Raji (cell line): Measurements from ENCODE around the gene LIMS1.

Source experiments
- POLR2A ChIP-seq: IDR thresholded peaks from 2 replicates; pipeline ENCODE4 v1.6.1; 2011; ENCODE audit warnings: low read depth, low read length, control low read depth; ENCODE audit not compliant: insufficient read depth

The LIMS1 gene

GRCh38 chr2:108575132-108575966 is 41.1 kb downstream of the LIMS1 start:
- TF ChIP-seq POLR2A, result no peak

GRCh38 chr2:108577099-108577498 is 42.8 kb downstream of the LIMS1 start:
- no peak for TF ChIP-seq POLR2A

GRCh38 chr2:108579623-108580022 is 45.4 kb downstream of the LIMS1 start:
- no peak for TF ChIP-seq POLR2A

GRCh38 chr2:108580050-108580449 is 45.8 kb downstream of the LIMS1 start:
- no peak for TF ChIP-seq POLR2A

GRCh38 chr2:108583903-108584520 is 49.7 kb downstream of the LIMS1 start:
- no peak for TF ChIP-seq POLR2A

- TF ChIP-seq POLR2A, result no peak
These were observed 51.2 kb downstream of the LIMS1 start for GRCh38 chr2:108585436-108585835.

GRCh38 chr2:108586116-108586515 is 51.8 kb downstream of the LIMS1 start:
- no peak for TF ChIP-seq POLR2A

- TF ChIP-seq POLR2A, result no peak
These were observed 52.4 kb downstream of the LIMS1 start for GRCh38 chr2:108586631-108587030.

GRCh38 chr2:108587621-108588020 is 53.4 kb downstream of the LIMS1 start:
- no peak for TF ChIP-seq POLR2A

GRCh38 chr2:108588070-108588668 is 53.9 kb downstream of the LIMS1 start:
- no peak for TF ChIP-seq POLR2A

- TF ChIP-seq POLR2A, result no peak
These were observed 55.1 kb downstream of the LIMS1 start for GRCh38 chr2:108589372-108589771.

GRCh38 chr2:108589781-108590180 is 55.5 kb downstream of the LIMS1 start:
- no peak for TF ChIP-seq POLR2A

- no peak for TF ChIP-seq POLR2A
These were observed 56.9 kb downstream of the LIMS1 start for GRCh38 chr2:108591163-108591562.

- no peak for TF ChIP-seq POLR2A
These were observed 59.4 kb downstream of the LIMS1 start for GRCh38 chr2:108593547-108594098.

GRCh38 chr2:108594132-108594981 is 60.1 kb downstream of the LIMS1 start:
- TF ChIP-seq POLR2A, result no peak

- no peak for TF ChIP-seq POLR2A
These were observed 60.8 kb downstream of the LIMS1 start for GRCh38 chr2:108594982-108595464.
